GM21825 (cell line): Measurements from ENCODE around the gene DCC.

ENCODE experiments used
- ATAC-seq: cut with Tn5 transposase; IDR thresholded peaks from one replicate; pipeline ENCODE4 v1.9.1; 2021; ENCODE audit warnings: mild to moderate bottlenecking, moderate library complexity; ENCODE audit not compliant: unreplicated experiment

The DCC gene

GRCh38 chr18:52577795-52578194 lies 237.8 kb downstream of the DCC start:
- ATAC-seq = no peak

DNA sequence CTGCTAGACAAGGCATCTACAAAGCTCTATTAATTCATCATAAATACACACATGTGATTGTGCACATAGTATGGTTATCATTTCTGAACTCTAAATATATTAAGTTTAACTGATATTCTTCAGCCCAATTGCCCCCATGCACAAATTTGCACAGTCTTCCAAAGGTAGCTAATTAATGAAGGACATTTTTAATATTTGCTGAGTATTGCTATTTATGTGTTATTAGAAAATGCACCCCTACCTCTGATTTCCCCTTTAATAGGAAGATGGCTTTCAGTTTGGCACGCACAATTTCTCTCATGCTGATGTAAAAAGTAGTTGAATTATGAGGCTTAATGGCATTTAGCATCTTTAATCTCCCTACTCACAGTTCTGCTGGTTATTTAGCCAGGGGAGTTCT lies 242.1 kb downstream of the DCC start:
- no peak for ATAC-seq

- no peak for ATAC-seq
Measured at GRCh38 chr18:52582516-52582915, 242.5 kb downstream of the DCC start.

GRCh38 chr18:52588931-52589330 lies 248.9 kb downstream of the DCC start:
- ATAC-seq = no peak

DNA sequence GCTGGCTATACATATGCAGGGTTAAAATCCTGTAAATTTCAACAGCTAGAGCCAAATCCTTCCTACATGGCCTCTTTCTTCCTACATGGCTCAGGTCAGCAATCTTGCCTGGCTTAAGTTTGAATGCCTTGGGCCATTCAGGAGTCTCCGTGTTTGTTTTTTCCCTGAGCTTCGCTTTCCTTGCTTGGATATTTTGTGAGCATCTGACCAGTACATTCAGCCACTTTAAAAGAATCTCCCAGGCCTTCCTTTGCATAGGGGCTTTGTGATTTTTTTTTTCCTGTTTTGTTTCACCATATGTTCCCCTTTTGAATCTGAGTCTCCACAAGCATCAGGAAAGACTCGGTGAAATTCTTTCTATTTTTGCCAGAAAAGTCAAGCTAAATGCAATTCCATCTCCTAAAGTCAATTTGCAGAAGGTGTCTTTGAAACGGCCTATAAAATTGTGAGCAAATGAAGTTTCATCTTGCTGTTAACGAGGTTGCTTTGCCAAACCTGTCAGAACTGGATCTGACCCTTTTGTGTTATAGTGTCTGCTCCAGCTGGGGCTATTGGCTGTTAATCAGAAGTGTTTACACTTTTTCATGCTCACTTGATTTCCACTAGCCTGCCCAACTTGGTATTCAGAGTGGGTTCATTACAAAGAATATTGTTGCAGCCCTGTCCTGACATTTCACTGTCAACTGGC lies 256.9 kb downstream of the DCC start:
- ATAC-seq = no peak

DNA sequence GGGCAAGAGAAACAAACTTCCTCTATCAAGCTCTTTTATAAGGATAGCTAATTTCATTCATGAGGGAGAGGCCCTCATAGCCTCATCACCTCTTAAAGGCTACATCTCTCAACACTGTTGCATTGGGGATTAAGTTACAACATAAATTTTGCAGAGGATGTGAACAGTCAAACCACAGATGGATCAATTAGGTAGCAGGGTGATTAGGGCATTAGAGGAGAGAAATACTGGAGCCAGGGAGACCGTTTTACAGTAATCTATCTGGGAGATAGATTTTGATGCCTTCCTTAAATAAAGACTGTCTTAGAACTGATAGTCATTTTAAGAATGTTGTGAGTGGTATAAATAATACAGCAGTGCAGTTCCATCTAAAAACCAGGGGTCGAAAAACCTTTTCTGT lies 258.9 kb downstream of the DCC start:
- no peak for ATAC-seq

GRCh38 chr18:52602820-52603219 lies 262.8 kb downstream of the DCC start:
- no peak for ATAC-seq

DNA sequence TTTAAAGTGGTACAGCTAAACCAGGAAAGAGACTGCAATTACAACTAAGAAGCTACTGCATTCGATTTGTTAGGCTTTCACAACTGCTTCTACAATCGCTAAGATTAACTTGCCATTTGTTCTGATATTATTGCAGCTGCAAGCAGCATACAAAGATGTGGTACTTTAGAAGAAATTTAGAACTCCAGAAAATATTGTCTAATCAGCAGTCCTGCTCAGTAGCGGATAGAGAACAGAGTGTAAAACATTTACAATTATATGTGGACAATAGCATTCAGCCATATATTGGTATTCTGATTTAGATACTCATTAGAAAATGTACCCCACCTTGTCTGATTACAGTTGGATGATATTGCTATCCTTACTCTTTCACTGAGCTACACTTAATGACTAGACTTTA lies 265.3 kb downstream of the DCC start:
- ATAC-seq = no peak

- no peak for ATAC-seq
Measured at GRCh38 chr18:52607985-52608384, 268.0 kb downstream of the DCC start.

DNA sequence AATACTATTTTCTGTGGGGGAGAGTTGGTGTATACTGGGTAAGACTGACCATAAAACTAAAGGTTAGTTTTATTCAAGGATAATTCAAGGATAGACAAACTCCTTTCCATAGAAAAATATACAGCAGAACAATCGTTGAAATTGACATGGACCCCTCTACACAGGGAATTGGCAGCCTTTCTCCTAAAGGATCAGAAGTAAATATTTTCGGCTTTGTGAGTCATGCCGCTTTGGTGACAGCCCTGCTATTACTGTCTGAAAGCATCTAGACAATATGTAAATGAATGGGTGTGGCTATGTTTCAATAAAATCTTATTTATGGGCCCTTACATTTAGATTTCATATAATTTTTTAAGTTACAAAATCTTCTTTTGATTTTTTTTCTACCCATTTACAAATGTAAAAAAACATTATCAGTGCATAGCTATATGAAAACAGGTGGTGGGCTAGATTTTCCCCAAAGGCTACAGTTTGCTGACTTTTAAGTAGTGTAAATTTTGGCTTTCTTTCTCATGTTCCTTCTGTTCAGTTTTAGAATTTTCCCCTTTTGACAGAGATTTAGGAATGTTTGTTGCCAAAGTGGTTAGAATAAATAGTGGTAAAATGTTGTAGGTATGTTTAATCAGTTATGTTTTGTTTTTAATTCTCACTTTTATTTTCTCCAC lies 270.6 kb downstream of the DCC start:
- no peak for ATAC-seq

DNA sequence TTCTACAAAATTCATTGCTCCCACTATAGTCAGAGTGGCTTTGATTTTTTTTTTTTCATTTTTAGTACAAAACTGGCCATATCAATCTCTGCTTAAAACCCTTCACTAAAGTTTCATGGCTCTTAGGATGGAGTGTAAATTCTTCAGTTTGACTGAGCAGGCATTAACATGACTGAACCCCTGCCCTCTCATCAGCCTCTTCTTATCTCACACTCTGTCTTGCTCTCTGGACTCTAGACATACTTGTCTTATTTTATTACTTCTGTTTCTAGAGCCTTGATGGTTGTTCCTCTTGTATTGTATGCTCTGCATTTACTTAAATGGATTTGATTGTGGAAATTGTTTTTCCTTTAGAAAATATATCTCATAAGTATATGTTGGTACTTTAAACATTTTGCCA lies 272.4 kb downstream of the DCC start:
- no peak for ATAC-seq

- no peak for ATAC-seq
Measured at GRCh38 chr18:52615321-52615720, 275.3 kb downstream of the DCC start.

GRCh38 chr18:52615943-52616342 lies 275.9 kb downstream of the DCC start:
- ATAC-seq = peak; percentile 70

GRCh38 chr18:52617931-52618330 lies 277.9 kb downstream of the DCC start:
- ATAC-seq = no peak

DNA sequence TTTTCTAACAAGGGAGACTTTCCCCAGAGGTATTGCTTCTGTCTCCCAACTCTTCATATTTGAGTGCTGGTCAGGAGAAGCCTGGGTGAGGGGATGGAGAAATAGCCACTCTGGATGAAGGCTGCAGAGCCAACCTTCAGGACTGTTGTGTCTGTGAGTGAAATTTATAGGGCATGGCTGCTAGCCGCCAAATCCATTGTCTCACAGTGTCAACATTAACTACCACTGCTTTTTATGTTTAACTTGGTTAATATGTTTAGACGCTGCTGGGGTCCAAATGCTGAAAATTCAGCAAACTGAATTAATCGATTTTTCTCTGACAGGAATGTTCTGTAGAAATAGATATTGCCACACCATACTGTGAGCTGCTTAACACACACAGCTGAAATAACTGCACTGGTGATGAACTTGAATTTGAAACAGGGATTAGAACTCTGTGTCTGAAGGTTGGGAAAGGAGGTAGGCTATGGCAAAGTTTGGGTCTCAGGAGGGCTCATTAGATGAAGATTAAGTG lies 281.0 kb downstream of the DCC start:
- no peak for ATAC-seq

GRCh38 chr18:52624702-52625101 lies 284.7 kb downstream of the DCC start:
- no peak for ATAC-seq

DNA sequence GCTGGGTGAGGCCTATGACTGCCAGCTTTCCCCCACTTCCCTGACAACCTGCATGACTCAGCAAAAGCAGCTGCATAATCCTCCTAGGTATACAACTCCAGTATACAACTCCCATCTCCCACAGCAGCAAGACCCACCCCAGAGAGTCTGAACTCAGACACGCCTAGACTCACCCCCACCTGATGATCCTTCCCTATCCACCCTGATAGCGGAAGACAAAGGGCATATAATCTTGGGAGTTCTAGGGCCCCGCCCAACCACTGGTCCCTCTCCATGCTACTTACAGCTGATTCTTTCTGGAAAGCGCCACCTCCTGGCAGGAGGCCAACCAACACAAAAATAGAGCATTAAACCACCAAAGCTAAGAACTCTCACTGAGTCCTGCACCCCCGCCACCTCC lies 296.5 kb downstream of the DCC start:
- ATAC-seq = no peak

DNA sequence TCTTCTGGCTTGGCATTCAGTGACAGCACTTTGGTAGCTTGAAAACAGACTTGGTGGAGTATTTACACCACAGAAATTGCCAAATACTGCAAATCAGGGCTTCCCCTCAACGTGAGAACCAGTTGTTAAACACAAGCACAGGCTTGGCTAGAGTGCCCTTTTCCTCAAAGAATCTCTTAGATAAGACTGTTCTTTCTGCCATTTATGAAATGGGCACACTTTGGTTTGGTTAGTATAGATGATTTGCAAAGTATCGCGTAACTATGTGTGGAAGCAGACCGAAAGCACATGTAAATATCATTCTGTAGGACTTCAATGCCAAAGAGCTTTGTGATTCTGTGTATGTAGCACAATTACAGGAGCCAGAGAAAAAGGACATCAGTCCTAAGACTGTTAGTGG lies 308.2 kb downstream of the DCC start:
- ATAC-seq = no peak

DNA sequence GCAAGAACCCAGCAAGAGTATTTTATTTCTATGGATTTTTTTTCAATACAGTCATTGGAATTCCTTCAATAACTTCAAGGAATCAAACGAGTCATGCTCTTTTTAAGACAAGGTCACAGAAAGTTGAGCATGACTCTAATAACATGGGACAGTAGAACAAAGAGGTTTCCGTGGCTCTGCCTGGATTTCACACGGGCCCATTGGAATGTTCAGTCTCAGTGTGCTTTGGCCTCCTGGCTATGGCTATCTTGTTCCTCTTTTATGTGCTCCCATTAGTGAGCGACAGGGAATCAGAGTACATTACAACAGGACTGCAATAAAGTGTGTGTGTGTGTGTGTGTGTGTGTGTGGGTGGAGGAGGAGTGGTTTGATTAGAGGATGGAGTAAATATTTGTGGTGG lies 312.4 kb downstream of the DCC start:
- no peak for ATAC-seq

GRCh38 chr18:52657043-52657805 lies 317.2 kb downstream of the DCC start:
- ATAC-seq = no peak

- ATAC-seq = no peak
Measured at GRCh38 chr18:52667463-52668065, 327.6 kb downstream of the DCC start.
